ENCODE results near the gene MARCHF4. TPM values are rescaled to one million over a fixed set of nuclear protein-coding genes. Genes with fewer than 3 reads are reported as not detected.

The MARCHF4 gene
- total RNA-seq, 4 donors from 2014 or later = 0.13 to 0.76 TPM; not detected in 2

DNA sequence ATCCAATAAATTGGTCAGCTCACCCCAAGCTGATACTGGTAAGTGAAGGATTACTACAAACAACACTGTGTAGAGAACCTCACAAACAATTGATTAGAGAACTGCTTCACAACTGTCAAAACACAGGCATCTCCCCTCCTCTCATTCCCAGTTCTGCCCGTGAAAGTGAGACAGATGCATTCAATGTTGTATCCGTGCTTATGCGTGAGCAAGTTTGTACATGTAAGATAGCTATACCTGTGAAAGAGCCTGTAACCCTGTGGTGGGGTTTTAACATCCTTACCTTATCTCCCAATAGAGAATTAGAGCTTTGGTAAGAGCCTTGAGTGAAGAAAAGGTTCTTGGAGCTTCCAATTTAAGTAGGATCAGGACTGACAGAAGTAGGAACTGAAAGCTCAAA lies 9.1 kb downstream of the MARCHF4 start:
- DNase-seq (ENCODE audit: low spot score in 2 of 2) = no peak
- 41 to 56% methylated on average over 3 of the region's 3 CpGs for WGBS, 2 donors
- TF ChIP-seq CTCF (IDR thresholded peaks at IDR 0.05) (no peak), POLR2A (IDR thresholded peaks at IDR 0.05) (no peak)
- no peak overlapping the region for H3K4me3 ChIP-seq (ENCODE audit: low read depth, poor library complexity, severe bottlenecking)
- intact Hi-C loops (cut with DNase I; ENCODE audit: low total_unique reads) = no loop called here

DNA sequence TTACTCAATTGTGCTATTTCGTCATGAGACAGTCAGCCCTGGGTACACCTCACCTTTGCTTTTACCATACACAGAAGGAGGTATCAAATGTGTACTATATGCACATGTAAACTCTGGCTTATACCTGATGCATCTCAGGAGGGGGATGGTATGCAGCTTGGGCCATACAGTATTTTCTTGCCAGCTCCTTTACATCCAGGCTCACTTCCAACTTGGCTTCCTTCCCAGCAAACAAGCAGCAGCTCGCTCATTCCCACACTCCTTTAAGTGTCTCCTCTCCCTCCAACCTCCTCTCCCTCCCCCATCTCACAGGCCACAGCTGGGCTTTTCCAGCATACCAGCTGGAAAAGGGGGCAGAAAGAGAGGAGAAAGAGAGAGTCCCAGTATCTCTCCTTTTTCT lies 9.6 kb downstream of the MARCHF4 start:
- no peak overlapping the region for H3K4me3 ChIP-seq (ENCODE audit: low read depth, poor library complexity, severe bottlenecking)
- DNase-seq (ENCODE audit: low spot score in 2 of 2) = no peak
- TF ChIP-seq POLR2A (IDR thresholded peaks at IDR 0.05) (no peak), CTCF (IDR thresholded peaks at IDR 0.05) (no peak)
- intact Hi-C loops (cut with DNase I; ENCODE audit: low total_unique reads) = no loop called here
- 24 to 36% methylated on average over 2 of the region's 2 CpGs for WGBS, 2 donors

DNA sequence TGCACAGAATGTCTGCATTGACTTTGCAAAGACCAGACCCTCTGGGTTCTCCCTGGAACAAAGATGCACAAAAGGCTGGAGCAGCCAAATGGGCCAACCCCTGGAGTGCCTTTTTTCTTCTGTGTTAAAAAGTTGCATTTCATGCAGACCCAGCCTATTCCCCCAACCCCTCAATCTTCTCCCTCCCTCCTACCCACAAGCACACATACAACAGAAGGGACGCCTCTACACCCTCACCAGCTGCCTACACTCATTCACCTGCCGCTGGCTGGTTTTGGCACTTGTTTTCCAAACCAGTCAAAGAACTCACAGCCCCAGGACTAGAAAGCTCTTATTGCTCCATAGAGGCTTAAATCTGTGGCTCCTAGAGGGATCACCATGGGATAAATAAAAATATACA lies 16.6 kb downstream of the MARCHF4 start:
- no peak for DNase-seq (ENCODE audit: low spot score in 2 of 2)
- intact Hi-C loops (cut with DNase I; ENCODE audit: low total_unique reads) = no loop called here
- no peak overlapping the region for H3K4me3 ChIP-seq (ENCODE audit: low read depth, poor library complexity, severe bottlenecking)
- 67 to 85% methylated on average over 2 of the region's 2 CpGs for WGBS, 2 donors
- no peak for TF ChIP-seq CTCF (IDR thresholded peaks at IDR 0.05)
- no peak for TF ChIP-seq POLR2A (IDR thresholded peaks at IDR 0.05)

DNA sequence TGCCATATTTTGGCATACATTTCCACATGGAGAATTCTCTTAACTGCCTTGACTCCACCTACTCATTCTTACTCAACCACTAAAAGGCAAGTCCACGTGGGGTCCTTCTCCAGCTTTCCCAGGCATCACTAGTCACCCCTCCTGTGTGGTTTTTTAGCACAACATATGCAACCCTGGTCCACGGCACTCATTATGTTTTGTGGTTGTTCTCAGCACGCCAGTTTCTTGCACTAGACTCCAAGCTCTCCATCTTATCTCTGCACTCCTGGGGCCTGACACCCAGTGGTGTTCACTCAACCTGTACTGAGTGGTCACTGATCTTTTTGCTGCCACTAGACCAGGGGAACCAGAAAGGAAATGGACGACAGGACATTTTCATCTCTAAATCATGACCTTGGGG lies 18.0 kb downstream of the MARCHF4 start:
- WGBS, 2 donors = 65 to 68% methylated on average over 4 of the region's 4 CpGs
- intact Hi-C loops (cut with DNase I; ENCODE audit: low total_unique reads) = no loop called here
- TF ChIP-seq CTCF (IDR thresholded peaks at IDR 0.05) (no peak), POLR2A (IDR thresholded peaks at IDR 0.05) (no peak)
- no peak for DNase-seq (ENCODE audit: low spot score in 2 of 2)
- no peak overlapping the region for H3K4me3 ChIP-seq (ENCODE audit: low read depth, poor library complexity, severe bottlenecking)

DNA sequence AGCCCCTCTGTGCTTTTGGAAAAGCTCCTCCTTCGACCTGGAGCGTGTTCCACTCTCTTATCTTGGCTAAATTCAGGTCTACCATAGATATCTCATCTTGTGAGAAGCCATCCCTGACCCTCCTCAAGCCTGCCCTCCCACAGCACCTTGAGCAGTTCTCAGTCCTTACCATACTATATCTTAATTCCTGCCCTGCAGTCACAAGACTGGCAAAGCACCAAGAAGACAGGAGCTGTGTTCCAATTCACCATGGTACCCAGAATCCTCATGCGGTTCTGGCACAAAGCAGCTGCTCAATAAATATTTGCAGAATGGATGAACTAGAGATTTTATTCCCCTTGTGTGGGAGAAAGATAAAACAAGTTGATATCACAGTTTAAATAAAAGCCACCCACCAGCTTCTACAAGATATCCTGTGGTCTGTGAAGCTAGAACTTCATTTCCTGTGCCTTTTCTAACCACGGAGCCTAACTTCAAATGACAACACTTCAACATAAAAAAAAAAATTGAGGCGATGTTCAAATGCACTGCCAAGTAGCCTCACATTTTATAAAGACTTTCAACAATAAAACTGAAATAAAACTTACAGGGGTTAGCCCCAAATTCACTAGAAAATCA lies 19.5 kb downstream of the MARCHF4 start:
- H3K4me3 ChIP-seq (ENCODE audit: low read depth, poor library complexity, severe bottlenecking) = no peak overlapping the region
- intact Hi-C loops (cut with DNase I; ENCODE audit: low total_unique reads) = no loop called here
- 62 to 70% methylated on average over 5 of the region's 5 CpGs for WGBS, 2 donors
- TF ChIP-seq POLR2A (IDR thresholded peaks at IDR 0.05) (no peak), CTCF (IDR thresholded peaks at IDR 0.05) (no peak)
- no peak for DNase-seq (ENCODE audit: low spot score in 2 of 2)
